Activated T-helper 17 cell treated with anti-CD3 and anti-CD28 coated beads, Interleukin-2, amount 50 U/mL, for 72 hours (primary cell): ENCODE results near the gene MB21D2. TPM values are rescaled to one million over a fixed set of nuclear protein-coding genes. Genes with fewer than 3 reads are reported as not detected.
"Not testable (repeated sequence)": the region's sequence is repeated elsewhere in the genome, so short reads cannot be mapped to it uniquely, and the experiment has no call there.

Experiments used
- ATAC-seq: fragments of 150-1000 bp; cut with Tn5 transposase; replicated peaks from 2 replicates; pipeline ENCODE4 v1.10.0; 2021; ENCODE audit warnings: mild to moderate bottlenecking, moderate library complexity
- H3K27ac Mint-ChIP-seq: one replicate; pipeline ENCODE4 v1.8.0; 2022; ENCODE audit warnings: mixed read lengths
- H3K27me3 Mint-ChIP-seq: one replicate; pipeline ENCODE4 v1.8.0; 2022; ENCODE audit warnings: mixed read lengths
- H3K36me3 Mint-ChIP-seq: one replicate; pipeline ENCODE4 v1.8.0; 2022; ENCODE audit warnings: low read depth, mild to moderate bottlenecking, mixed read lengths
- H3K4me1 Mint-ChIP-seq: one replicate; pipeline ENCODE4 v1.8.0; 2022; ENCODE audit warnings: mixed read lengths
- H3K4me3 Mint-ChIP-seq: one replicate; pipeline ENCODE4 v1.8.0; 2022; ENCODE audit warnings: mild to moderate bottlenecking, mixed read lengths
- H3K9me3 Mint-ChIP-seq: one replicate; pipeline ENCODE4 v1.8.0; 2022; ENCODE audit warnings: mixed read lengths
- total RNA-seq, 2 donors: library from RNA; stranded (reverse); gene quantifications; one replicate each; pipeline ENCODE4 v1.2.3, GENCODE V29; 2022

The MB21D2 gene
- 10 to 100 TPM; 13.4 to 13.9 TPM for total RNA-seq

GRCh38 chr3:192917404-192918274 is at the start of gene MB21D2:
TSS of gene MB21D2 (minus strand) at chr3:192917856. CDS start at chr3:192917840, 16 bp downstream.
- Mint-ChIP-seq H3K36me3 (peaks cover 21% of the 10 kb centered on the region), H3K27ac (peak within 1 kb of the TSS; percentile 99), H3K4me1 (peaks cover 4% of the 10 kb centered on the region), H3K9me3 (no peaks in the 10 kb centered on the region), H3K4me3 (peak within 1 kb of the TSS; percentile 99), H3K27me3 (peaks cover 32% of the 10 kb centered on the region)
- ATAC-seq: peak; percentile 65

GRCh38 chr3:192964959-192965719 is 47.5 kb upstream of the MB21D2 start:
- H3K27me3 Mint-ChIP-seq, ATAC-seq, H3K27ac Mint-ChIP-seq, H3K9me3 Mint-ChIP-seq, H3K36me3 Mint-ChIP-seq, H3K4me1 Mint-ChIP-seq, H3K4me3 Mint-ChIP-seq: not testable (repeated sequence)

GRCh38 chr3:192959773-192960172 is 42.1 kb upstream of the MB21D2 start:
- Mint-ChIP-seq H3K27ac (no peak overlapping the region), H3K4me1 (peaks cover 15% of the 10 kb centered on the region), H3K27me3 (no peaks in the 10 kb centered on the region), H3K9me3 (no peaks in the 10 kb centered on the region), H3K4me3 (peak overlapping the region; percentile 58), H3K36me3 (no peaks in the 10 kb centered on the region)
- no peak for ATAC-seq

- peak; percentile 71 for ATAC-seq
These were observed 40.7 kb upstream of the MB21D2 start for GRCh38 chr3:192958219-192958872.

GRCh38 chr3:192957441-192958021 is 39.9 kb upstream of the MB21D2 start:
- Mint-ChIP-seq H3K4me3 (peak overlapping the region; percentile 58), H3K9me3 (no peaks in the 10 kb centered on the region), H3K27me3 (no peaks in the 10 kb centered on the region), H3K4me1 (peaks cover 15% of the 10 kb centered on the region), H3K27ac (peak overlapping the region; percentile 88), H3K36me3 (no peaks in the 10 kb centered on the region)
- ATAC-seq: peak; percentile 84

More at GRCh38 chr3:192958219-192958872, 40.7 kb upstream of the MB21D2 start:
- Mint-ChIP-seq H3K36me3 (no peaks in the 10 kb centered on the region), H3K9me3 (no peaks in the 10 kb centered on the region), H3K4me3 (peak overlapping the region; percentile 58), H3K4me1 (peaks cover 15% of the 10 kb centered on the region), H3K27me3 (no peaks in the 10 kb centered on the region), H3K27ac (peak overlapping the region; percentile 88)

- Mint-ChIP-seq H3K27ac (no peak overlapping the region), H3K36me3 (no peaks in the 10 kb centered on the region), H3K9me3 (no peaks in the 10 kb centered on the region), H3K4me3 (no peak overlapping the region), H3K27me3 (no peaks in the 10 kb centered on the region), H3K4me1 (peaks cover 12% of the 10 kb centered on the region)
- no peak for ATAC-seq
These were observed 36.3 kb upstream of the MB21D2 start for GRCh38 chr3:192953926-192954325.

- no peak overlapping the region for H3K27ac Mint-ChIP-seq
- H3K36me3 Mint-ChIP-seq: no peaks in the 10 kb centered on the region
- no peak overlapping the region for H3K4me3 Mint-ChIP-seq
- ATAC-seq: no peak
- H3K9me3 Mint-ChIP-seq: no peaks in the 10 kb centered on the region
- no peaks in the 10 kb centered on the region for H3K4me1 Mint-ChIP-seq
- no peaks in the 10 kb centered on the region for H3K27me3 Mint-ChIP-seq
These were observed 29.8 kb upstream of the MB21D2 start for GRCh38 chr3:192947421-192947820.

- H3K9me3 Mint-ChIP-seq: peaks cover 1% of the 10 kb centered on the region
- no peaks in the 10 kb centered on the region for H3K4me1 Mint-ChIP-seq
- peak; percentile 47 for ATAC-seq
- no peaks in the 10 kb centered on the region for H3K27me3 Mint-ChIP-seq
- H3K27ac Mint-ChIP-seq: no peak overlapping the region
- no peak overlapping the region for H3K4me3 Mint-ChIP-seq
- no peaks in the 10 kb centered on the region for H3K36me3 Mint-ChIP-seq
These were observed 25.7 kb upstream of the MB21D2 start for GRCh38 chr3:192943393-192943792.

- Mint-ChIP-seq H3K9me3 (peaks cover 3% of the 10 kb centered on the region), H3K36me3 (no peaks in the 10 kb centered on the region), H3K4me1 (no peaks in the 10 kb centered on the region), H3K27me3 (peaks cover 2% of the 10 kb centered on the region), H3K27ac (no peak overlapping the region), H3K4me3 (no peak overlapping the region)
- ATAC-seq: no peak
These were observed 25.0 kb upstream of the MB21D2 start for GRCh38 chr3:192942625-192943024.

- Mint-ChIP-seq H3K9me3 (peaks cover 3% of the 10 kb centered on the region), H3K4me1 (peaks cover 3% of the 10 kb centered on the region), H3K27ac (no peak overlapping the region), H3K36me3 (no peaks in the 10 kb centered on the region), H3K4me3 (no peak overlapping the region), H3K27me3 (peaks cover 3% of the 10 kb centered on the region)
- ATAC-seq: no peak
These were observed 22.5 kb upstream of the MB21D2 start for GRCh38 chr3:192940129-192940528.

GRCh38 chr3:192935441-192935840 is 17.8 kb upstream of the MB21D2 start:
- ATAC-seq: no peak
- no peaks in the 10 kb centered on the region for H3K36me3 Mint-ChIP-seq
- peaks cover 6% of the 10 kb centered on the region for H3K4me1 Mint-ChIP-seq
- H3K4me3 Mint-ChIP-seq: no peak overlapping the region
- peaks cover 3% of the 10 kb centered on the region for H3K27me3 Mint-ChIP-seq
- H3K27ac Mint-ChIP-seq: no peak overlapping the region
- peaks cover 3% of the 10 kb centered on the region for H3K9me3 Mint-ChIP-seq

- H3K4me3 Mint-ChIP-seq: no peak overlapping the region
- peak; percentile 82 for ATAC-seq
These were observed 16.3 kb upstream of the MB21D2 start for GRCh38 chr3:192933779-192934460.

GRCh38 chr3:192933259-192933658 is 15.6 kb upstream of the MB21D2 start:
- Mint-ChIP-seq H3K4me1 (peaks cover 6% of the 10 kb centered on the region), H3K27ac (no peak overlapping the region), H3K36me3 (no peaks in the 10 kb centered on the region), H3K4me3 (no peak overlapping the region), H3K9me3 (peaks cover under 1% of the 10 kb centered on the region), H3K27me3 (peaks cover 7% of the 10 kb centered on the region)
- ATAC-seq: no peak

More at GRCh38 chr3:192933779-192934460, 16.3 kb upstream of the MB21D2 start:
- Mint-ChIP-seq H3K27me3 (peaks cover 5% of the 10 kb centered on the region), H3K4me1 (peaks cover 6% of the 10 kb centered on the region), H3K27ac (no peak overlapping the region), H3K9me3 (peaks cover 3% of the 10 kb centered on the region), H3K36me3 (no peaks in the 10 kb centered on the region)

GRCh38 chr3:192931825-192932224 is 14.2 kb upstream of the MB21D2 start:
- Mint-ChIP-seq H3K4me3 (no peak overlapping the region), H3K36me3 (no peaks in the 10 kb centered on the region), H3K27ac (no peak overlapping the region), H3K27me3 (peaks cover 8% of the 10 kb centered on the region), H3K9me3 (no peaks in the 10 kb centered on the region), H3K4me1 (peaks cover 6% of the 10 kb centered on the region)
- ATAC-seq: no peak
